SW 1271 (cell line): ENCODE measurements around the gene ARHGEF28.

Source experiments
- DNase-seq, 2 experiments: peaks; one replicate each; lab custom pipeline; 2025; lab: John Stamatoyannopoulos, UW

Gene ARHGEF28

DNA sequence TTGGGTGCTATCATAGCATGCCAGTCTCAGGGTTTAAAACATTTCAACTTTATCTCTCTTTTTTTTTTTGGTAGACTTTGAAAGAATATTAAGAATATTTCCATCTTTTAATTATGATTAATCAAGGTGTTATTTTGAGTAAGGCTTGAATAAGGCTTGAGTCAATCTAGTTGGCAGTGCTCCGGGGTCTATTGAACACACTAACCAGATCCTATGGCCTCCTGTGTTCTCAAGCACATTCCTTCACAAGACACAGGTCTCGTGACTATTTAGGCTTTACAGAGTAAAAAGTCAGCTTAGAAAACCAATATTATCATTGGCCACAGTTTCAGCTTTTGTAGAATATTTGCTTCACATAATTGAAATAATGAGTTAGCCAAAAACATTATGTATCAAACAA lies 151.2 kb downstream of the ARHGEF28 start:
- no peak for DNase-seq

DNA sequence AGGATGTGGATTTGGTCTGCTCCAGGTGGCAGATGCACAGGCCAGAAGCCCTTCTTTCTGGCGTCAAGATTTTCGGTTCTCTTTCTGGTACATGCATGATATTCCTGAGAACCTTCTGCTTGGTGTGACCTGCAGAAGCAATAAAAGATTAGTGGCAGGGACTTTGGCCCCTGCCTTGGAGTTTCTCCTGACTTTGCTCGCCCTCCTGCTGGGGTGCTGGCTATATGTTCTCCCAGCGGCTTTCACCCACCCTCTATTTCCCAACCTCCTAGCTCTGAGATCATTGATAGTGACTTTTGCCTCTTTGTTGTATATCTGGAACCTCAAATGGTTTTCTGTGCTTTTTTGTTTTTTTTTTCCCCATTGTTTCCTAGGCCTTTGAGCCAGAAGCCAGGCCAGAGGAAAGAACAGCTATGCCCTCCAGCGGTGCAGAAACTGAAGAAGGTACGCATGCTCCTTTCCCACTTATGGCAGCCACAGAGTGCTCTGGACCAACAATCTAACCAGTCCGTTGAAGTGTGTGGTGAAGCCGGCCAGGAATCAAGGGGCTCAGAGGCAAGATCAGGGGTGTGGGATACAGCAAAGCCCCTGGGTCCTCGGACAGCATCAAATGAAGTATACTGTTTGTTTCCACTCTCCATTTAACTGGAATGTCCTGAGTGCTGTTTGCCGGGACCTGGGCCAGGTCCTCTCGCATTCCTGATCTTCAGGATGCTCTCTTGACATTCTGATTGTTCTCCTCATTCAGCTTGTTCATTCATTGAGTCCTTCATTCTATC lies 154.5 kb downstream of the ARHGEF28 start:
- DNase-seq, result no peak

DNA sequence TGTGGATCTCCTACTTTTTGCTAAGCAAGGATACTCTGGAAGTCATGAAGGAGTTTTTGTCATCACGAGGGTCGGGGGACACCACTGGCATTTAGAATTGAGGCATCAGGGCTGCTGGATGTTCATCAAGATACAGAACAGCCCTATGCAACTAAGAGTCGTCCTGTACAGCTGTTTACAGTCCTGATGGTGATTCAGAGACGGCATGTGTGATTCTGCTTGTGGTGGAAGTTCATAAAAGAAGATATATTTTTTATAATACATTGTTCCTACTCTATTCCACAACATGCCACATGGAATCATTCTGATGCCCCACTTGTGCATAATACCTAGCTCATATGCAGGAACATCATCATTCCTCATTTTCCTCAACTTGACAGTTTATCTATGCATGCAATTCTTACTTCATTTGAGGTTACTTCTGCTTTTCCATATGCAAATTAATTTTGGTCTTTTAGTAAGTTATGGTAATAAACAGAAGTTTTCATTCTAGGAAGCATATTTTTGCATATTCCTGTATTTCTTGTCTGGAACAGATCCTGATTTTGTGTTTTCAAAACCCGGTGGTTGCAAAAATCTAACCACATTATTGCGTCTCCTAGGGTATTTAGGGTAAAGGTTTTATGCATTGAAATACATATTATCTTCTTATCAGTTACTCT lies 155.2 kb downstream of the ARHGEF28 start:
- no peak for DNase-seq

DNA sequence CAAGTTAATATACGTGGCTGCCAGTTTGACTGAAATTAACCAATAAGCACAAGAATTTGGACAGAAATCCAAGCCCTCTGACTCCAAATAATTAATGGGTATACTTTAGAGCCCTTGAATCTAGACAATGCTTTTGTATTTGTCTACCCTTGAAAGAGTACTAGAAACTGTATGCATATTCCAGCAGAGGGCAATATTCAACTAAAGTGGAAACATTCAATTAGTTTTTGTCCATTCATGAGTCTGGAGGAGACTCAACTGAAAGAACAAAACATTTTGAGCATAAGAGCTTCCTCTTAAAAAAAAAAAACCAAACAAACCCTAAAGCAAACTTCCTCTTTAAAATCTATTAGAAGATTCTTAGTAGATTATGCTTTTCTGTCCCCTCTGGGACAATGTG lies 157.8 kb downstream of the ARHGEF28 start:
- peak in 1 of 2 experiments; percentile 53 for DNase-seq

DNA sequence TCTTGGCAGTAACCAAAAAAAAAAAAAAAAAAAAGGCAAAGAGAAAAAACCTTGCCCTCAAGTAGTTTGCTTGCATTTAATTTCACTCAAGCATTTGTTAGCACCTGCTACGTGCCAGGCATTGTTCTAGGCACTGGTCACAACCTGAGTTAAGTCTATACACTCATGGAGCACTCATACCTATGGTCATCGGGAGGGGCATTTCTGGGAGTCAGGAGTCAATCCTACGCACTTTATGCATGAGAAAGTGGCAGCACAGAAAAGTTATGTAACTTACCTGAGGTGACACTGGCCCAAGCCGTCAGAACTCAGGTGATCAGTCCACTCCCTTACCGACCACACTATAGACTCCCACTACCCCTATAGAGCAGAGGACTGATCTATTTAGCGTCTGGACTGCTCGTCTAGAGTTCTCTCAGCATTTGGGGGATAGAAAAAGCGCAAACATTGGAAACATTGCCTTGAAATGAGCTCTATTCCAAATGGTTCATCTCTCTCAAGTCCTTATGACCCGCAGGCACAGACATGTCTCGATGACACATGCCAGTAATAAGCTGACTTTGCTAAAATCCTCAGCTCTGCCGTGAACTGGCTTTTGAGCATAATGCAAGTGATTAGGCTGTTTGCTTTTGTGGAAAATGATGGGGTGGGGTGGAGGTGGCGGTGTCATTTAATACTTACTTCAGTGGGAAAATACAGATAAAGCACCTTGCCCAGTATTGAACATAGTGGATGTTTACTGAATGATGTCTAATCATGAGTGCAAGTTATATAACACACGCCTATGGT lies 160.2 kb downstream of the ARHGEF28 start:
- DNase-seq, result no peak

DNA sequence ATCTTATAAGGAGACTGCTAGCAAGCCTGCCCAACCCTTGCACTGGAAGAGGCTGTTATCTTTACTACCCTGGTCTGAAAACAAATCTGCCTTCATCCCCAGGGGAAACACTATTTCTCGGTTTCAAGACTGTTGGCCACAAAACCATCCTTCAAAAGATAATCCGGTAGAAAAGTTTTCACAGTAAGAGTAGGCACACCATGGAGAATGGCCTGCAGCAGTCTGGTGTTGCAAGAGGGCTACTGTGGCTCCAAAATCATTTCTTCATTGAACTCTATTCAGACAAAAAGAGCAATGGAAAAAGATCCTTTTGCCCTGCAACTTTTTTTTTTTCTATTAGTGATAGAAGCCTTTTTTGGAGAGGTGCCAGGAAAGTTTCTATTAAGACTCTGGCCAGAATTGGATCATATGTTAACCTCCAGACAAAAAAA lies 163.9 kb downstream of the ARHGEF28 start:
- no peak for DNase-seq

DNA sequence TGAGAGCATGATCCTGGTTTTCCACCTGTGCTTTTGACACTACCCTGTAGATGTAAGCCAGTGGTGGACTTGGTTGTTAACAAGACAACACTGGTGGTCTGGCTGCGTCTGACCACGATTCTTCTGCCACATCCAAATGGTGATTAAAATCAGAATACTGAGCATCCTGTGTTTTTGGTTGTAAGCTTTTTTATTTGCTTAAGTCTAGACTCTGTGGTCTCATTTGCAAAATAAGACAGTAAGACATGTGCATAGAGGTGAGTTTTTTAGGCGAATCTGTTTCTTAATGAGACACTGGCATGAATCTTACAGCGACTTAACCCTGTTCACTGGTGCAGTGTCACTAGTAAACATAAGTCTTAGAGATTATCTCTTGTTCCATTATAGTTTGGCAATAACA lies 165.4 kb downstream of the ARHGEF28 start:
- no peak for DNase-seq

DNA sequence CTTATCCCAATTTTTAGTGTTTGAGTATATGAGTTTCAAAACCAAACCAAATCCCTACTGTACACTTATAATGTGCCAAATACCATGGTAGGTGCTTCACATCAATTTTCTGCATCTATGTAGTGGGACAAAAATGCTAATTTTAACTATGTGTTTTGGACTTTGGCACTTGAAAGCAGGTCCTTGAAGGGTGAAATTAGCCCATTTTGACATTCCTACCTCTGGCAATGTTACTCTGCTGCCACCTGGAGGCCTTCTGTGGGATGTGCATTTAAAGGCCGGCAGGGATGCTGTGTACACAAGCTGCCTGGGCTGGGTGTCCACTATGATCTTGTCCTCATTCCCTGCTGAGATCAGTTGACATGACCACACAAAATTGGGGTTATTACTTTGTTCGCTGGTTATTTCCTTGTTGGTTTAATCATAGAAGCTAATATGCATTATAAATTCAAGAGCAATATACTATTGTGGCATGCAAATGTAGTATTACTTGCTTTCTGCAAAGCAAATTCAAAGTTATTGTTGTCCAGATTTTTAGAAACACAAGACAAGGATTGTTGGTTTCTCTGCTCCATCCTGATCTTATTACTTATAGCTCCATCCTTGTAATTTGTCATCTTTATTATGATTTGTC lies 166.8 kb downstream of the ARHGEF28 start:
- peak; percentile 52 to 82 for DNase-seq

DNA sequence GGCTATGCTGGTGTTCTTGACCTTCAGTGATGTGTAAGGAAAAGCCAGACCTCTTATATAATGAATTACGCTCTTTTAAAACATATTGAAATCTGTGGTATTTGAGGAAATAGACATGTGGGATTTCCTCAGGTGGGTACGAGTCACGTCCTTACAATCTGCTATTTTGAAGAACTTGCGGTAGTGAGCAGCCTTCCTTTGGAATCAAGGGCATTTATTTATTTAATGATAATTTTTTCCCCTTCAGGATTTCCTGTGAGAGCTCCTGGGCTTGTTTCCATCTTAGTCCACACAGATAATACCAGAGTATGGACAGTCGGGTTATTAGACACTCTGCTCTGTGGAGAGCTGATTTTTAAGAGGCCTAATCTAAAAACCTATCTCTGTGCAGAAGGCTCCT lies 167.9 kb downstream of the ARHGEF28 start:
- no peak for DNase-seq

DNA sequence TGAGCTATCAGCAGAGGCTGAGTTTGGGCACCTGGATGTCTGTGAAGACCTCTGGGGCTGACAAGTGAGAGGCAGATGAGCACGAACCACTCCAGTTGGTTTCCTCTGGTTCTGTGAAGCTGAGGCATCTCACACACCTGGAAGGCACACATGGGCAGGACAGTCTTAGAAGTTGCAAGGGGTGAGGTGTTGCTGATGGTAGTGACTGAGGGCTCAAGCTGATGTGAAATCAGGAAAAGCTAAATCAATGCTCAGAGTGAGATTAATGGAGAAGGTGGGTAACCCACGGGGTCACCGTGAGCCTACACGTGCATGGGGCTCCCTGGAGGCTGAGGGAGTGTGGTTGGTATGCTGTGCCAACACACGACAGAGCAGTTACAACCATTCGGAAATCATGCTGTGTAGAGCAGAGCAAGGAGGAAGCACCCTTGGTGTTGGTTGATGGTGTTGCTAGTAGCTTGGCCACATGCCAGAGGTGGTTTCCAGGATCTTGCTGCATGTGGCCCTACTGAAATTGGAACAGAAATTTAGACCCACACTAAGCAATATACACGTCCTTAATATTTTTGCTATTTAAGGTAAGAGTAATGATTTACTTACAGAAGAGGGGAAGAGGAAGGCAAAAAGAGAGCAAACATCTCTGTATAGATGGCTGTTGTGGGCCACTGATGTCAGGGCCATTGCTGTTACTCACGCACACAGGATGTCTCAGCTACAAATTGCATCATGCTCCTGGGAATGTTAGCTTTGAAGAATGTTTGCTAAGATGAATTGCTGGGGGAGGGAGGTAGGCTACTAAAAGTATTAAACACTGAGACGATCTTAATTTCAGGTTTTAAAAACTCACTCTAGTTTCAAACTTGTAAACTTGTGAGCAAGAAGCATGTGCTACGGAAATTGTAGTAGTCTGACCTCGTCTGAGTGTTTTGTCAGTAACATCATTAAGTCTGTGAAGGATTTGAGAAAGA lies 170.5 kb downstream of the ARHGEF28 start:
- DNase-seq, result peak; percentile 53 to 86

DNA sequence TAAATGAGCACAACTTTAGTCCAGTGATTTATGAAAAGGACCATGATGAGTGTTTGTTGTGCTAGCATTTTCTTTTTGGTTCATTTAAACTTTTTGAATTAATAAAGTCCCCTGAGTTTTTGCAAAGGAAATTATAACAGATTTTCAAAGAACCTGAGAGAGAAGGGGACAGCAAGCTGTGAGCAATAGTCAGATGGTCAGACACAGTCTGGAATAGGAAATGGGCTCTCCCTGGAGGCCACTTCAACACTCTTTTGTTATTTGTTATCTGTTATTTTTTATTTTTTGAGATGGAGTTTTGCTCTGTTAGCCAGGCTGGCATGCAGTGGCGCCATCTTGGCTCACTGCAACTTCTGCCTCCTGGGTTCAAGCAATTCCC lies 171.1 kb downstream of the ARHGEF28 start:
- DNase-seq, result no peak

DNA sequence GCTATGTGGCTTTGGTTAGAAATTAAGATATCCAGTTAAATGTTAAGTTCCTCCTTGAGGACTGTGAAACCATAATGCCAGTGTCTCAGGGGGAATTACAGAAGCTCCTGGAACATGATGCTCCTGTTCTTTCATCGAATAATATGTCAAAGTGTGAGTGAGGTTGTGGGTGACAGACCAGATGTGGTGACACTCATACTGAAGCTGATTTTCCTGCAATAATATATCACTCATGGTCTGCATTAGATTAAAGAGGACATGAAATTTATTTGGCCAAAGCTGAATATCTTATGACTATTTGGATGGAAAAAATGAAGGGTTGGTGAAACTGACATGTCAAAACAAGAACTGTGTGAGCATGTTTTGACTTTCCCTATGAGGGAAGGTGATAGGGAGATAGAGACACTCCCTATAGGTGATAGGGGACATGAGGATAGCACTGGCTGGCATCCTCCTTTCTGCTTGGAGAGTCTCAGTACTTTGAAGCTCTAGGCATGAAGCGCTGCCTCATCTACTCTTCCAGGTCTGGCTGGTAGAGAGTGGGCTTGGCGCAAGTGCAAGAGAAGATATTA lies 173.5 kb downstream of the ARHGEF28 start:
- no peak for DNase-seq

DNA sequence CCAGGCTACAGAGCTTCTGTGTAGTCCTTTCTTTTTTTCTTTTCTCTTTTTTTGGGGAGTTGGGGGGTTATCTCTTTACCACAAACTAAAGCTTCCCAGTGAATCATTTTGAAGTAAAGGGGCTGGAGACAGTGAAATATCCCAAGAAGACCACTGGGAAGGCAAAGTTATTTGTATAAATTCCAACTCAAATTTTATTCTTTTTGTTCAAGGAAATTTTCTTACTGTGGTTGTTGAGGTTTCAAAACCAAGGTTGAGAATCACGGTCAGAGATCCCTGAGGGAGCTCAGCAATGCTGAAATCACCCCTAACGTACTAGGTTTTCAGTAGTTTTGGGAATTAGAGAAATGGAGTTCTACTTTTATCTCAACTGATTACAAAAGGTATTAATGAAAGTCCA lies 175.7 kb downstream of the ARHGEF28 start:
- DNase-seq, result no peak

DNA sequence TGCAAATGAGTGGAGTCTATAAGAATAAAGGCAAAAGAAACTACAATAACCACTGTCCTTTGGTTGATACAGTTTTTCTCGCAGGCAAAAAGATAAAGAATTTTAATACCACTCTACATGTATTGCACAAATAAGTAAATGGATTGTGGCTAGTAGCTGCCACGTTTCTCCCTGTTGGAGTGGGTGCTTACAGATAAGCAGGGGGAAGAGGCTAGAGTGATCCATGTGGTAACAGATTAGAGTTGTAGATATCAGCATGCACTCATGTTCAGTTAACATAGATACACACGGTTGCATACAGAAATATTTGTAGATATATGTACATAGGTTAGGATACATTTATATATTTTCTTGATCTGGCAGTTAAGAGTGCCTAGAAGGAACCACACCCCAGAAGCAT lies 179.5 kb downstream of the ARHGEF28 start:
- DNase-seq, result no peak

DNA sequence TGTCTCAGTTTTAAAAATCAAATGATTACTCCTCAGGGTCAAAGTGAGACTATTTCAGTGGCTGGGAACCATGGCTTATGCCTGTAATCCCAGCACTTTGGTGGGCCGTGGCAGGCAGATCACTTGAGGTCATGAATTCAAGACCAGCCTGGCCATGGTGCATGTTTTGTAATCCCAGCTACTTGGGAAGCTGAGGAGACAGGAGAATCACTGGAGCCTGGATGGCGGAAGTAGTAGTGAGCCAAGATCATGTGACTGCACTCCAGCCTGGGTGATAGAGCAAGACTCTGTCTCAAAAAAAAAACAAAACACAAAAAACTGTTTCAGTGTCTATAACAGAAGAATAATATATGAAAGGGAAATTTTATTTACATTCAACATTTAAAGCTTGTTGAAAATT lies 182.9 kb downstream of the ARHGEF28 start:
- DNase-seq, result no peak

DNA sequence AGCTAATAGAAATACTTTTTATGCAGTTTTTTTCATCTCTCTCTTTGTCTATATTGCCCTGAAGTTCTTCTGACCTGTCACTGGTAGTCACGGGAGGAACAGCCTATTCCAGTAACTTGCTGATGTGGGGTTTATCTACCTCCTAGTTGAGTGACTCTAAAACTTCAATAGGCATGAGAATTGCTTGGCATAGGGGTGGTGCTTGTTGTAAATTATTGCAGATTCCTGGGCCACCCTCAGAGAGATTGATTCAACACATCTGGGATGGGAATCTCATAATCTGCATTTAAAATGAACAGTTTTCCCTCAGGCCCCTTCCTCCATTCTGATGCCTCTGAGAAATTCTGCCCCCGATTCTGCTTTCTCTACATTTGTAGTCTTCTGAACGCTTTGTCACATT lies 184.4 kb downstream of the ARHGEF28 start:
- no peak for DNase-seq

DNA sequence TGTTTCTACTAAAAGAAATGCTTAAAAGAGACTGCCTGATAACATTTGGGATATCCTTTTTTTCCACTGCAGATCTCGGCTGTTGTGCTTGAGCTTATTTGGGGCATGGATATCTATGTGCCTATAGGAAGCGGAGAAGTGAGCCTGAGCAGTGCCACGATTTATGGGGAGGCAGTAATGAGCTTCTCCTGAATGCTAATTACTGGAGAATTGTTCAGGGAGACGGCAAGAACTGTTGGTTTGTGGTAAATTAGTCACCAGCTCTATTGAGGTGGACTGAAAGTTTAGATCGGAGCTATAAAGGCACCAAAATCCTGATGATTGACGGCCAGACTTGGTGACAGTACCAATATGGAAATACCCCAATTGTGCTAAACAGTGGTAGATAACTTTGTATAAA lies 186.5 kb downstream of the ARHGEF28 start:
- DNase-seq, result no peak

DNA sequence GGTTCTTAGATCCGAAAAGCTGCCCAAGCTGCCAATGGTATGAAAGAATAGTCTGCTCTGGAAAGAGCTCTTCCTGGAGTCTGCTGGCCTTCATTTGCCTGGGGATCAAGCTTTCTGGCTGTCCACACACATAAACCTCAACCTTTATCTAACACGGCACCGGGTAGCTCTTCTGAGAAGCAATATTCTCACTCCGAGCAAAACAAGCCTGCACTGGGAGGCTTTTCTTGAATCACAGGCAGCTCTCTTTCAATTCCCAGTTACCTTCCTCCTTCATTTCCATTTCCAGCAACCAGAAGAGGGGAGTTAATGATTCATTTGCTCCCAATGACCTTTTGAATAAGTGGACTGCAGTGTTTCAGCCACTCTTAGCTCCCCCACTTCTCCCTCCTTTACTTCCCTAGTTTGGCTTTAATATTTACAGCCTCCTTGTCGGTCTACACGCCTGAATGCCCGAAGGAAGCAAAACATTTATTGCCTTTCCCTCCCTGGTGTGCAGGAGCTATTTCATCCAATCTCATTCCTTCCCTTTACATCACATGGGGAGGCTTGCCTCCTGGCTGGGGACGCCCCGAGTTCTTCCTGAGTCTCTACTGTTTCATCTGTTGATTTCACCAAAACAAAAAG lies 187.1 kb downstream of the ARHGEF28 start:
- DNase-seq, result no peak

DNA sequence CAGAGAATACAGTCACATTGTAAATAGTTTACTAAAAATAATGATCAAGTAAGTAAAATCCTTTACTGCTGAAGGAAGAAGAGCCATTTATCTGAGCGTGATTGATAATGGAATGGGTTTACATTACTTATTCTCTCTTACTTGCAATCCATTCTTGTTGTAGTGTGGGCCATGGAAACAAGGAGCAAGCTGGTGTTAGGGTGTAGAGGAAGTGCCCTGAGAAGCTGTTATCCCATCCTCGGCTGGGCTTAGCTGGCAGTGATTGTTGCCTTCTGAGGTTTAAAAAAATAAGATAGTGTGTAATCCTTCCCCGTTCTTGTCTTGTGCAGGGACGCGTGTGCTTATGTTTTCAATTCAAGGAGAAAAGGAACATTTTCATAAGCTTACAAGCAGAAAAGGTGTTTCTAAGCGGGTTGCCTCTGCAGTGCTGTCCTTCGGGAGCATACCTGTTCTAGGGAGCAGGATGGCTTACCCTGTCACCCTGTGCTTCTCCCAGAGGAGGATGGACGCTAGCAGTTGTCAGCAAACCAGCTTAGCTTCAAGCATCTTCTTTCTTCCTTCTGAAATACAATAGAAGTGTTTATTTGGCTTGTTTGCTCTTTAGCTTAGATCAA lies 188.3 kb downstream of the ARHGEF28 start:
- no peak for DNase-seq

DNA sequence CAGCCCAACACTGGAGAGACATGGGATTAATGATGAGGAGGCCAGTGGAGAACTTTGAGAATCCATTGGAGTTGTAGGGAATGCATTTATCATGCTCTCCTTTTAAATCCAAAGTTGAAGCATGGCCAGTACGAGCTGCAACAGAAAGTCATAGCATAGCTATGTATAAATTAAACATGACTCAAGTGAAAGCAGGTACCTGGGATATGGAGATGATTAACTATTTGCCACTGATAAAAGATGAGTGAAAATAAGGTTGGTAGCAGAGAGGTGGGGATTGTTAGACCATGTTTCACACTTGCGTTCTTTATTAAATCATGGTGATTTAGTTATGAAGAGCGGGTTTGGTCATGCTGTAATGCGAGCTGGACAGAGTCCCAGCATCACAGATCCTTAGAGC lies 189.6 kb downstream of the ARHGEF28 start:
- DNase-seq, result no peak
